Inferior parietal cortex (tissue), 1 donor: ENCODE data around the gene ATP5PD.

Experiments used
- DNase-seq: peaks from one replicate; pipeline ENCODE4 v3.0.0-alpha.2; 2016; ENCODE audit errors: extremely low spot score

Gene ATP5PD

GRCh38 chr17:75046407-75047289 lies at the start of gene ATP5PD, which contains the start of gene KCTD2:
TSS of gene ATP5PD (minus strand) at chr17:75046969. CDS start at chr17:75042650, 4,319 bp downstream.
TSS of gene KCTD2 (plus strand) at chr17:75047225. CDS start at chr17:75047251, 26 bp downstream.
- DNase-seq = peak; percentile 97

GRCh38 chr17:75096082-75096625 lies 49.4 kb upstream of the ATP5PD start:
- no peak for DNase-seq

DNA sequence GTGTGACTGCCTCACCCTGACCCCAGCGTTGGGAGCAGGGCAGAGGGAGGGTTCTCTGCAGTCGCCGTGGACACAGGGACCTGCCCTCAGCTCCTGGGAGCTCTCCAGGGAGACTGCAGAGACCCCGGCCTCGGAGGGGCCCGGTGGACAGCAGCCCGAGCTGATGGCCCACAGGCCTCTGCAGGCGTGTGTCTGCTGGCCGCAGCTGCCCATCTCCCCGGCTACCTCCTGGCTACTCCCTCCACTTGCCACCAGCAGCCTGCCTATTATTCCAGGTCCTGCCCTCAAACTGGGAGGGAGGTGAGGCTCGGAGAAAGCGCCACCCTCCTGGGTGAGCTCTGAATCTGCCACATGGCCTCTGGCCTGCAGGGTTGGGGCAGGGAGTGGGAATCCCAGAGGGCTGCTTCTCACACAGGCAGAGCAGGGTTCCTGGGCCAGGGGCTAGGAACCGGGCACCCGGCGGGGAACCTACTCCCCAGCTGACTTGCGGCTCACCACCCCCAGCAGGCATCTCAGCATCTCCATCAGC lies 48.2 kb upstream of the ATP5PD start:
- DNase-seq = no peak

- no peak for DNase-seq
These were observed 46.9 kb upstream of the ATP5PD start for GRCh38 chr17:75093548-75094158.

GRCh38 chr17:75091855-75092327 lies 45.1 kb upstream of the ATP5PD start:
- DNase-seq = no peak

DNA sequence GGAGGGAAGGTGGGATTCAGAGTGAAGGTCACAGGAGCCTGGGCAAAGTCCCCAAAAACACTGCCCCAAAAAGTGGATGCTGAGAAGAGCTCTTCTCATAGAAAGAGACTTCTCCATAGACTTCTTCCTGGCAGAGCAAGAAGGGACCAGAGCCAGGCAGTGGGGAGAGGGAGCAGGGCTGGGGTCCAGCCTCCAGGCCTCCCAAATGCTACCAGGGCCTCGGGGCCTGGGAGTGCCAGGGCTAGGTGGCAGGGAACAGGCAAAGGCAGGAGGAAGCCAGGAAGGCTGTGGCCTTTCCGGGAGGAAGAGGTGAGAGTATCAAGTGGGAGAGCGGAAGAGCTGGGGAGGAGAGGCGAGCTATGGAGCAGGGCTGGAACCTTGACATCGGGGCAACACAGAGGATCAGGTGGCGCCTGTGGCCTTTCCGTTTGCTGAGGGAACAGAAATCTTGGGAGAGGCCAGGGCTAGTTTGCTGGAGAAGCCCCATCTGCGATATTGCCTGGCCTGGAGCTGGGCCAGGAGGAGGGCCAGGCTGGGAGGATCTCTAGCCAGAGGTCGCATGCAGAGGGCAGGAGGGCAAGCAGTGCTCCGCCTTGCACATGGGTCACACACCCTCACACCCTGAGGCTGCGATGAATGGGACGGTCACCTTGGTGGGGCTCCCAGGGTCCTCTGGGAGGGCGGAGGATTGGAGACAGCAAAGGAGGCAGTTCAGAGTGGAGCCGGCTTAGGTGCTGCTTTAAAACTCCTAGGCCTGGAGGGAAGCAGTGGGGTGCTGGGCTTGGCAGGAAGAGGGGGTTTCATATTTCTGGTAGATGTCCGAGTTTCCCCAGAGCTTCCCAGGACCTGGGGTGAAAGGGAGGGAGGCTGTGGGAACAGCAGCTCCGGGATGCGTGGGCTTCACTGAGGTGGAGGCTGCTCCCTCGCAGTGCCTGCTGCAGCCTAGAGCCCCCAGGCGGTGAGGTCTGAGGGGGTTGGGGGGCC lies 44.4 kb upstream of the ATP5PD start:
- DNase-seq = no peak

DNA sequence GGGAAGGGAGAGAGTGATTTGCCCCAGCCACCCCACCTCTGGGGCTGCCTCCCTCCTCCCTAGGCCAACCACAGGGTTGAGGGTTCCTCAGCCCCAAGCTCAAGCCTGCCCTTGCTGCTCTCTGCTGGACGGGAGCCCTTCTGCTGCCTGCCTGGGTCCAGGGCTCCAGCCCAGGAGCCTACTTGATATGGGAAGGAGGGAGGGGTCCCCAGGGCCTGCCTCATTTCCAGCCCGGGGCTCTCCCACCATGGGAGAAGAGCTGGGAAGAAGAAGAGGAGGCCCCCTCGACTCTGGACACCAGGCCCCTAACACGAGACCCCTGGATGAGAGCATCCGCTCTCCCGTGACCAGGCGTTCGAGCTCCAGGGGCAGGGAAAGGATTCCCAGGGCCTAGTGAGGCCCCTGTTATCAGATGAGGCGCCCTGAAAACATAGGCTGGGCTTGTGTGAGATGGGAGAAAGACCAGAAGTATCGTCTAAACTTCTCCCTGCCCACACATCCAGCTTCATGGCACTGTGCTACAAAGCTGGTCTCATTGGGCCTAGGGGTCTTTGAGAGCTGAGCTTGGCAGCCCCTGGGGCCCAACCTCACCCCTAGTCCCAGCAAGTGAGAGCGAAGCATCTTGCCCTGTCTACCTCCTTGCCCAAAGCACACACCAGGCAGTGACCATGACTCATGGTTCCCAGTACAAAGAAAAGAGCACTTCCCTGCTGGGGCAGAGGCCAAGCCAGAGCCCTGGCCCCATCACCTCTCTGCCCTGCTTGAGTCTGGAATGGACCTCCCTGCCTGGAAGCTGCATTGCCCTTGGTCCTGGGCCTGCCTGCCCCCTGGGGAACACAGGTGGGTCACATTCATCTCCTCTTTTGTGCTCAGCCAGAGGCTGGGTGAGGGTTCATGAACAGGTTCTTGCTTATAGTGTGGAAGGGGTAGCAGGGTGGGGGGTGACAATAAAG lies 42.0 kb upstream of the ATP5PD start:
- DNase-seq = no peak

- no peak for DNase-seq
These were observed 41.0 kb upstream of the ATP5PD start, which contains the start of gene SLC16A5 for GRCh38 chr17:75087558-75088453. TSS of gene SLC16A5 (plus strand) at chr17:75087954. CDS start at chr17:75093637, 5,683 bp downstream.

- no peak for DNase-seq
These were observed 40.4 kb upstream of the ATP5PD start for GRCh38 chr17:75087182-75087557.

DNA sequence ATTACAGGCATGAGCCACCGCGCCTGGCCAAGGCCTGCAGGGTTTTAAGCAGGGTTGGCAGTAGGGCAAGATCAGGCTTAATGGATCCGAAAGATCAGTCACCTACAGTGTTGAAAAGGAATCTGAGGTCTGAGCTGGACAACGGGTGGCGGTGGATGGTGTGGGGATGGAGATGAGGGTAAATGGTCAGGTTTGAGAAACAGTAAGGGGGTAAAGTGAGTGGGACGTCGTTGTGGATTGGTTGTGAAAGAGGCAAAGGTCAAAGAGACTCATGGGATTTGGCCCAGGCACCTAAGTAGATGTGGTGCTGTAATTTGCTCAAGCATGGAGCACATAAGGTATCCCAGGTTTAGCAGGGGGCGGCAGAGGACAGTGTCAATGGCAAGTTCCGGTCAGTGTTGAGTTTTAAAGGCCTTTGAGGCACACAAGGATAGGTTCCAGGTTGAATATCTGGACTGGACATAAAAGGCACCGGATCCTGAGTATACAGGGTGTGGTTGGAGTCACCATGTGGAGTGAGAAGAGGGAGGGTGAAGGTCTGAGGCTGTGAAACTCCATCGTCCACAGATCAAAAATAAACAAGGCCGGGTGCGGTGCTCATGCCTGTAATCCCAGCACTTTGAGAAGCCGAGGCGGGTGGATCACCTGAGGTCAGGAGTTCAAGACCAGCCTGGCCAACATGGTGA lies 39.9 kb upstream of the ATP5PD start:
- DNase-seq = no peak

DNA sequence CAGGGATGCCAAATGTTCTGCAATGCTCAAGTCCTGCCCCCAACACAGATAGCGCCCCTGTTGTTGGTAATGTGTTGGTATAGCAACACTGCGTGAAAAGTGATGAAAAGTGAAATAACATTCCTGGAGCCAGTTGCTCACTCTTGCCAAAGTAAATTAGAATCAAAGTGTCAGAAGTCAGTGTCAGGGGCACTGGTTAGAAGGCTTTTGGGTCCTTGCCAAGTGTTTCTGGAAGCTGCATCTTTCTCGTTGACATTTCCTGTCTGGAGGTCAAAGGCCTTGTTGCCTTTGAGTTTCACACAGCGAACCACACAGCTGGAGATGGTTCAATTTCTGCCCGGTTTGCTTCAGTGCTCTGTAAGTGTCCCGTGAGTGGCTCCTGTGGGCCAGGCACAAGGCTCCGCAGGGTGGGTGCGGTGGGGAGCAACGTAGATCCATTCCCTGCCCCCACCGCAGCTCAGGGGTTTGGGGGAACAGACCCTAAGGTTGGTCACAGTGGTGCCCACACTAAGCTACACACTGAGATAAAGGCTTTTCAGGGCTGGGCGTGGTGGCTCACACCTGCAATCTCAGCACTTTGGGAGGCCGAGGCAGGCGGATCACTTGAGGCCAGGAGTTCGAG lies 37.4 kb upstream of the ATP5PD start:
- no peak for DNase-seq

DNA sequence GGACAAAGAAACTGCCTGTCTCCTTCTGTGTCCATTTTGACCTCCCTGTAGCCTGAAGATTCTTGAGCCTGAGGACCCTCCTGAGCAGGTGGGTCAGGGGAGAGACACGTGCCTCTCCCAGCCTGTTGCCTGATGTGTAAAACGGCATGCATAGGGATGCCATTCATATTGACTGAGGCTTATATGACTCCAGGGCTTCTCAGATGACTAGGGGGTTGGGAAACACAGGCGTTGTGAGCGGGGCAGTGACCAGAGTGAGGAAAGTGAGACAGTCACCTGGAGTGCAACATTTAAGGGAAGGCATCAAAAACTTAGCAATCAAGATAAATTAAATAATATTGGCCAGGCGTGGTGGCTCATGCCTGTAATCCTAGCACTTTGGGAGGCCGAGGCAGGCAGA lies 35.9 kb upstream of the ATP5PD start:
- DNase-seq = no peak

- no peak for DNase-seq
These were observed 35.1 kb upstream of the ATP5PD start for GRCh38 chr17:75081611-75082540.

DNA sequence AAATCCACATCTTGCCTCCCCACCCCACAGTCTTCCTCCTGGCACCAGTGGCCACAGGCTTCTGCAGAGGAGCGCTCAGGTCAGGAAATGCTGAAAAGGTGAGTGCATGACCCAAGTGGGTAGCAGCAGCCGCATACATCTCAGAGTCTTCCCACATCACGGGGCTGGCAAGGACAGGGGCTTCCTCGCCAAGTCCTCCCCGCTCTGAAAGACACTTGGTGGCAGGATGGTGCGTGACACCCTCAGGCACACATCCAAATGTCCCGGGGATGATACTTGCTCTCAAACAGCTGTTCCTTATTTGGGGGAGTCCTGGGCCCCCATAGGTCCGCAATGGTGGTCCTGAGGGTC lies 32.2 kb upstream of the ATP5PD start:
- DNase-seq = no peak

DNA sequence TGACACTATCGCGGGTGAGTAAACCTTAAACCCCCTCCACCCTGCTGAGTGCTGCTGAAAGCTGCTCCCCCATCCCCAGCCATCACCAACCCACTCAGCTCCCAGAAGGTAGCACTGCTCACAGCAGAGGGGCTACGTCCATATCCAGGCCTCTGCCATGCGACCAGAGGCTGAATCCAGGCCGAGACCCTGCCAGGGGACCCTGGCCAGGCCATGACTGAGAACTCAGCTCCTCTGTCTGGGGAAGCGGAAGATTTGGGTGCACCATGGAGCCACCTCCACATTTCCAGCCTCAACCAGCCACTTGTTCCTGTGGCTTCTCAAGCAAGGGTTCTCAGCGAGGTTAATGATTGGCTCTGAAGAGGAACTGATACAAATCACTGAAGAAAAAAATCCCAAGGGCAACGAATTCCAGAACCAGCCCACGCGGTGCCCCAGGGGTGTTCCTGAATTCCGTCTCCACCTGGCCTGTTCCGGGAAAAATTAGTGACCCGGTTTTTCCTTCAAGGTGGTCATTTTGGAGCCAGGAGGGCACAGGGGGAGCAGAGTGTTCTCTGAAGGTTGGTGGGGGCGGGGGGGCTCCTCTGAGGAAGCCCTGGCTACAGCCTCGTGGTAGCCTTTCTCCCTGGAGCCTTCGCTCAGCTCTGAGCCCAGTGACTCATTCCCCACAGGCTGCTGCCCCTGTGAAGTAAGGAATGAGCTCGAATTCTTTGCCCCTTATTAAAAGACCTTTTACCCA lies 31.7 kb upstream of the ATP5PD start:
- no peak for DNase-seq
